B cell (primary cell): ENCODE data around the gene ZEB1. TPM values are rescaled to one million over a fixed set of nuclear protein-coding genes. Genes with fewer than 3 reads are reported as not detected.

Experiments
- ATAC-seq: fragments of 200-7000 bp; cut with Tn5 transposase; one replicate; pipeline ENCODE4 v1.10.0; 2021; ENCODE audit warnings: low read depth, mild to moderate bottlenecking, moderate number of reproducible peaks, moderate library complexity
- CTCF ChIA-PET: fragments of 350-600 bp; sonication (Branson Sonifier 250); formaldehyde crosslinking; loops from one replicate; lab custom pipeline; 2021; ENCODE audit warnings: antibody characterized with exemption, inconsistent platforms; lab: Charles Lee
- POLR2A ChIA-PET: fragments of 350-600 bp; sonication (Branson Sonifier 250); formaldehyde crosslinking; loops from one replicate; lab custom pipeline; 2021; ENCODE audit warnings: antibody characterized with exemption; lab: Charles Lee
- DNase-seq: peaks from one replicate; pipeline ENCODE4 v3.0.0; 2013
- H2AFZ ChIP-seq: 2 replicates; pipeline ENCODE4 v1.6.1; 2012; ENCODE audit warnings: mild to moderate bottlenecking, low read depth, low read length; ENCODE audit not compliant: insufficient read depth, poor library complexity, severe bottlenecking
- H3K27ac ChIP-seq, 2 donors: 1 replicate in 1 of 2; 2 replicates in 1 of 2; pipeline ENCODE4 v1.5.1; 2012 to 2013; ENCODE audit warnings: low read length in 2 of 2, mild to moderate bottlenecking in 2 of 2, moderate library complexity in 1 of 2
- H3K27me3 ChIP-seq, 4 experiments: fragments of 200-600 bp in 1 of 4; sonication (generic) in 1 of 4; replicated peaks in 1 of 4; 1 replicate in 2 of 4; 2 replicates in 2 of 4; pipeline versions ENCODE4 v1.6.1 to v1.7.0; 2013 to 2016; ENCODE audit warnings: low read length in 3 of 4, mild to moderate bottlenecking in 2 of 4, mixed read lengths in 1 of 4, moderate library complexity in 1 of 4; ENCODE audit not compliant: insufficient read depth in 4 of 4, control insufficient read depth in 3 of 4; ENCODE audit errors: control extremely low read depth in 1 of 4
- H3K36me3 ChIP-seq, 2 experiments: replicated peaks in 1 of 2; 1 replicate in 1 of 2; 2 replicates in 1 of 2; pipeline versions ENCODE4 v1.6.1 to v1.7.1; 2013; ENCODE audit warnings: low read length in 1 of 2; ENCODE audit not compliant: insufficient read depth in 2 of 2, control insufficient read depth in 1 of 2; ENCODE audit errors: control extremely low read depth in 1 of 2, extremely low read depth in 1 of 2
- H3K4me1 ChIP-seq, 2 donors: fragments of 200-600 bp in 1 of 2; sonication (generic) in 1 of 2; 1 replicate in 1 of 2; 2 replicates in 1 of 2; pipeline versions ENCODE4 v1.5.1 to v1.6.1; 2013 to 2017; ENCODE audit warnings: low read length in 2 of 2; ENCODE audit not compliant: control insufficient read depth in 2 of 2, insufficient read depth in 2 of 2
- H3K4me2 ChIP-seq: replicated peaks from 2 replicates; pipeline ENCODE3; 2012; ENCODE audit warnings: mild to moderate bottlenecking, low read depth, low read length; ENCODE audit not compliant: poor library complexity, severe bottlenecking
- H3K4me3 ChIP-seq, 5 experiments: fragments of 200-600 bp in 1 of 5; sonication (generic) in 1 of 5; 1 replicate in 3 of 5; 2 replicates in 2 of 5; pipeline versions ENCODE4 v1.5.1 to v1.7.0; 2011 to 2016; ENCODE audit warnings: low read length in 4 of 5, mild to moderate bottlenecking in 4 of 5, low read depth in 2 of 5, control low read depth in 1 of 5, moderate library complexity in 1 of 5; ENCODE audit not compliant: insufficient read depth in 1 of 5; ENCODE audit errors: control extremely low read depth in 1 of 5, extremely low read depth in 1 of 5
- H3K79me2 ChIP-seq: fragments of 200-600 bp; sonication (generic); one replicate; pipeline ENCODE4 v1.6.0; 2016; ENCODE audit warnings: low read length; ENCODE audit not compliant: control insufficient read depth, insufficient read depth
- H3K9ac ChIP-seq: fragments of 200-600 bp; sonication (generic); 2 replicates; pipeline ENCODE4 v1.6.1; 2017; ENCODE audit warnings: mild to moderate bottlenecking, low read length, moderate library complexity
- H3K9me3 ChIP-seq, 3 donors: one replicate each; pipeline versions ENCODE4 v1.6.1 to v1.7.1; 2013; ENCODE audit warnings: low read length in 2 of 3; ENCODE audit not compliant: control insufficient read depth in 2 of 3, insufficient read depth in 1 of 3; ENCODE audit errors: control extremely low read depth in 1 of 3
- H4K20me1 ChIP-seq: 2 replicates; pipeline ENCODE4 v1.6.0; 2012; ENCODE audit warnings: mild to moderate bottlenecking, low read length; ENCODE audit not compliant: insufficient read depth, control insufficient read depth, poor library complexity, severe bottlenecking
- H3K27ac Mint-ChIP-seq: one replicate; pipeline ENCODE4 v1.8.0; 2021; ENCODE audit warnings: mixed read lengths
- H3K27me3 Mint-ChIP-seq: one replicate; pipeline ENCODE4 v1.8.0; 2021; ENCODE audit warnings: mixed read lengths
- H3K4me1 Mint-ChIP-seq: one replicate; pipeline ENCODE4 v1.8.0; 2021; ENCODE audit warnings: mixed read lengths
- H3K4me3 Mint-ChIP-seq: one replicate; pipeline ENCODE4 v1.8.0; 2021; ENCODE audit warnings: mixed read lengths
- H3K9me3 Mint-ChIP-seq: one replicate; pipeline ENCODE4 v1.8.0; 2022; ENCODE audit warnings: mixed read lengths; ENCODE audit not compliant: insufficient read depth
- CTCF ChIP-seq: fragments of 200-600 bp; IDR thresholded peaks from one replicate; pipeline ENCODE4 v1.8.0; 2022; ENCODE audit warnings: antibody characterized with exemption, mild to moderate bottlenecking
- EZH2 ChIP-seq: IDR thresholded peaks from 2 replicates; pipeline ENCODE4 v1.6.1; 2012; ENCODE audit warnings: borderline replicate concordance, low read depth, mild to moderate bottlenecking, moderate library complexity, low read length; ENCODE audit not compliant: insufficient read depth, poor library complexity, severe bottlenecking
- WGBS: methylation state at CpG from one replicate; pipeline ENCODE4 v1.1.5; 2013; ENCODE audit warnings: missing lambda C conversion rate; ENCODE audit not compliant: insufficient coverage; 5-methylcytosine and 5-hydroxymethylcytosine counted together
- intact Hi-C: fragments of 100-400 bp; cut with micrococcal nuclease; formaldehyde crosslinking; loops from one replicate; pipeline ENCODE4 v1.10.0; 2022
- polyA plus RNA-seq: library from polyadenylated mRNA; depleted of rRNA; stranded (reverse); fragments of >200 nt; gene quantifications from 2 replicates; pipeline ENCODE4 v1.2.3, GENCODE V29; 2012
- total RNA-seq, 2 donors: library from RNA; stranded (reverse); fragments of 120-200 nt in 1 of 2; gene quantifications; 1 replicate in 1 of 2; 2 replicates in 1 of 2; pipeline versions ENCODE4 v1.2.3 to v1.2.4, GENCODE V29; 2013 to 2022

The ZEB1 gene
- total and polyA plus RNA-seq, 2 donors (not counting 1 experiment from before 2014, with no cell fraction given): 11.2 to 96.7 TPM

GRCh38 chr10:31520986-31521831 lies 202.2 kb downstream of the ZEB1 start:
- no peak for DNase-seq
- no peaks in the 10 kb centered on the region for H3K9me3 Mint-ChIP-seq
- no peaks in the 10 kb centered on the region for H3K79me2 ChIP-seq
- H3K4me3 ChIP-seq: no peak overlapping the region
- no peaks in the 10 kb centered on the region for H3K27me3 ChIP-seq
- ChIA-PET CTCF (no interaction called here), POLR2A (no interaction called here)
- H3K4me1 ChIP-seq: no peaks in the 10 kb centered on the region
- no peaks in the 10 kb centered on the region for H4K20me1 ChIP-seq
- H3K4me1 Mint-ChIP-seq: no peaks in the 10 kb centered on the region
- H3K4me3 Mint-ChIP-seq: no peak overlapping the region
- ATAC-seq: no peak
- TF ChIP-seq EZH2: no peak
- TF ChIP-seq CTCF: no peak
- H3K27ac Mint-ChIP-seq: no peak overlapping the region
- no peak overlapping the region for H3K9ac ChIP-seq
- intact Hi-C loops: loop anchor here (10.0 kb wide), 1 partner anchor 254 kb away; no protein-coding TSS in a partner anchor
- no peaks in the 10 kb centered on the region for H3K27me3 Mint-ChIP-seq
- H3K9me3 ChIP-seq: no peaks in the 10 kb centered on the region
- H2AFZ ChIP-seq: no peak overlapping the region
- H3K27ac ChIP-seq: no peak overlapping the region
- 100% methylated on average over 4 of the region's 4 CpGs for WGBS
- no peak overlapping the region for H3K4me2 ChIP-seq
- peaks cover 0 to 52% of the 10 kb centered on the region in 2 experiments for H3K36me3 ChIP-seq

GRCh38 chr10:31522820-31523219 lies 203.8 kb downstream of the ZEB1 start:
- DNase-seq (no peak), ATAC-seq (no peak)
- Histone ChIP-seq H3K27me3 (no peaks in the 10 kb centered on the region), H3K4me2 (no peak overlapping the region), H2AFZ (no peak overlapping the region), H3K9me3 (no peaks in the 10 kb centered on the region), H4K20me1 (no peaks in the 10 kb centered on the region), H3K9ac (no peak overlapping the region), H3K4me1 (no peaks in the 10 kb centered on the region), H3K79me2 (no peaks in the 10 kb centered on the region), H3K36me3 (peaks cover 0 to 49% of the 10 kb centered on the region in 2 experiments), H3K4me3 (no peak overlapping the region), H3K27ac (no peak overlapping the region)
- Mint-ChIP-seq H3K4me3 (no peak overlapping the region), H3K4me1 (no peaks in the 10 kb centered on the region), H3K27ac (no peak overlapping the region), H3K27me3 (no peaks in the 10 kb centered on the region), H3K9me3 (no peaks in the 10 kb centered on the region)
- TF ChIP-seq EZH2 (no peak), CTCF (no peak)
- ChIA-PET CTCF (no interaction called here), POLR2A (no interaction called here)
- 89% methylated on average over 2 of the region's 4 CpGs for WGBS
- intact Hi-C loops: loop anchor here (10.0 kb wide), 1 partner anchor 252 kb away; no protein-coding TSS in a partner anchor
